GM21515 (cell line): ENCODE measurements around the gene RNF112.

Source experiments
- ATAC-seq: cut with Tn5 transposase; IDR thresholded peaks from one replicate; pipeline ENCODE4 v1.9.1; 2021; ENCODE audit not compliant: unreplicated experiment

RNF112 gene

GRCh38 chr17:19410875-19411620 is at the start of gene RNF112:
Gene RNF112, plus strand, starts transcription at chr17:19411232. Its CDS starts 177 bp downstream, at chr17:19411409.
- ATAC-seq: no peak

GRCh38 chr17:19361326-19361725 is 49.7 kb upstream of the RNF112 start:
- ATAC-seq: no peak

- no peak for ATAC-seq
Measured at GRCh38 chr17:19361944-19362276, 49.1 kb upstream of the RNF112 start.

- peak; percentile 69 for ATAC-seq
Measured at GRCh38 chr17:19362277-19363113, 48.5 kb upstream of the RNF112 start, which contains the start of gene B9D1. Gene B9D1, minus strand, starts transcription at chr17:19362723. Its CDS starts 154 bp downstream, at chr17:19362569.

- ATAC-seq: no peak
Measured at GRCh38 chr17:19363114-19363438, 48.0 kb upstream of the RNF112 start.

GRCh38 chr17:19363460-19364035 is 47.5 kb upstream of the RNF112 start:
- no peak for ATAC-seq

GRCh38 chr17:19364699-19365498 is 46.1 kb upstream of the RNF112 start:
- no peak for ATAC-seq

- ATAC-seq: no peak
Measured at GRCh38 chr17:19365499-19365817, 45.6 kb upstream of the RNF112 start.

- no peak for ATAC-seq
Measured at GRCh38 chr17:19365833-19366636, 45.0 kb upstream of the RNF112 start.

- no peak for ATAC-seq
Measured at GRCh38 chr17:19366637-19366972, 44.4 kb upstream of the RNF112 start.

- ATAC-seq: no peak
Measured at GRCh38 chr17:19368229-19368628, 42.8 kb upstream of the RNF112 start.

GRCh38 chr17:19369107-19369778 is 41.8 kb upstream of the RNF112 start:
- ATAC-seq: no peak

- ATAC-seq: no peak
Measured at GRCh38 chr17:19369846-19370492, 41.1 kb upstream of the RNF112 start.

- ATAC-seq: no peak
Measured at GRCh38 chr17:19370493-19370960, 40.5 kb upstream of the RNF112 start.

- no peak for ATAC-seq
Measured at GRCh38 chr17:19371259-19372010, 39.6 kb upstream of the RNF112 start.

- ATAC-seq: no peak
Measured at GRCh38 chr17:19372011-19372370, 39.0 kb upstream of the RNF112 start.

GRCh38 chr17:19372439-19372838 is 38.6 kb upstream of the RNF112 start:
- no peak for ATAC-seq

GRCh38 chr17:19372866-19373504 is 38.0 kb upstream of the RNF112 start:
- ATAC-seq: no peak
